A673 (cell line): ENCODE measurements around the gene ANKS6.

ENCODE experiments used
- CTCF ChIP-seq: fragments of 300-800, 200-600 bp; sonication (generic); conservative IDR thresholded peaks from 2 replicates; pipeline ENCODE4 v1.5.1; 2017; ENCODE audit warnings: low read depth, mild to moderate bottlenecking, antibody characterized with exemption, low read length, moderate library complexity, mixed read lengths
- EZH2 ChIP-seq: fragments of 200-600 bp; sonication (generic); IDR thresholded peaks from 2 replicates; pipeline ENCODE4 v1.6.1; 2017; ENCODE audit warnings: borderline replicate concordance, low read depth, mild to moderate bottlenecking, mixed read lengths, antibody characterized with exemption, low read length; ENCODE audit not compliant: poor library complexity, severe bottlenecking

GRCh38 chr9:98796364-98797101, at the start of gene ANKS6:
- TF ChIP-seq CTCF (no peak; the same call in 1 of the 2 replicates), EZH2 (no peak)
